NCI-H1417 treated with DMSO at 0.1 percent for 48 hours (cell line): ENCODE results near the gene TOMM6.

Source experiments
- DNase-seq: peaks from one replicate; lab custom pipeline; 2025; lab: John Stamatoyannopoulos, UW

Gene TOMM6

DNA sequence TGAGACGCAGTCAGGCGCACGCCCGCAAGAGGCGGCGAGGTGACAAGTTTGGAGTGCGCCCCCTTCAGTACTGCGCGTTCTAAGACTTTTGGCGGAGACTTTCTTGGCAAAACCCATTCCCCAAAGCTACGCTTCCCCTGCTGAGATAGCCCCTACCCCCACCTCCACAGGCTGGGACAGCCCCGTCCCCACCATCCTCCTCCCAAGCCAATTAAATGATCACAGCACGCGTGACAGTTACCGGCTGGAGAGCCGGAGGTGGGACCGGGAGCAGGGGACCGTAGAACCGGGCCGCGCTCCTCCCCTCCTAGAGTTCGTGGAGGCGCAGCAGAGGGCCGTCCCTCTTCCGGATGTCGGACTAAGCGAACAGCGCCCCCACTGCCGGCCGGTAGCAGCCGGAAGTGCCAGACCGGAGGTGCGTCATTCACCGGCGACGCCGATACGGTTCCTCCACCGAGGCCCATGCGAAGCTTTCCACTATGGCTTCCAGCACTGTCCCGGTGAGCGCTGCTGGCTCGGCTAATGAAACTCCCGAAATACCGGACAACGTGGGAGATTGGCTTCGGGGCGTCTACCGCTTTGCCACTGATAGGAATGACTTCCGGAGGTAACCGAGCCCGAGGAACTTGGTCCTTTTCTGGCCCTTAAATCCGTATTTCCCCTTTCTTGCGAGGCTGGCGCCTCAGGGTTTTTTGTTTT, at the start of gene TOMM6:
TSS of gene TOMM6 (plus strand) at position 476 of the 699 bp plus-strand sequence. CDS start at position 480, 4 bp downstream.
- DNase-seq = peak; percentile 24

DNA sequence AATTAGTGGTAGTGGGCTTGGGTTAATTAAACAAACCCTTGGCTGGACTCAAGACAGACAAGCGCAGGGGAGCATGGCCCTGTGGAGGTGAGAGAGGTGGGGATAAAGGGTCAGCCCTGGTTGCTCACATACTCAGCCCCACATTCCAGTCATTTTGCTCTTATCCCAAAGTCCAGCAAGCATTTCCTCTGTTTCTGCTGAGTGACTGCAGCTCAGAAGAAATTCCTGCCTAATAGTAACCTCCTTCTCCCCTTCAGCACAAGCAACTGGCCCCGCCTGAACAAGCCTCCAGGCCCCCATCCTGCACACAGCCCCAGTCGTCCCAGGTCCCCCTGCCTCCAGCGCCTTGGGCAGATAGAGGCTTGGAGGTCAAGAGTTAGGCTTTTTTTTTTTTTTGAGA, 48.5 kb upstream of the TOMM6 start:
- no peak for DNase-seq

DNA sequence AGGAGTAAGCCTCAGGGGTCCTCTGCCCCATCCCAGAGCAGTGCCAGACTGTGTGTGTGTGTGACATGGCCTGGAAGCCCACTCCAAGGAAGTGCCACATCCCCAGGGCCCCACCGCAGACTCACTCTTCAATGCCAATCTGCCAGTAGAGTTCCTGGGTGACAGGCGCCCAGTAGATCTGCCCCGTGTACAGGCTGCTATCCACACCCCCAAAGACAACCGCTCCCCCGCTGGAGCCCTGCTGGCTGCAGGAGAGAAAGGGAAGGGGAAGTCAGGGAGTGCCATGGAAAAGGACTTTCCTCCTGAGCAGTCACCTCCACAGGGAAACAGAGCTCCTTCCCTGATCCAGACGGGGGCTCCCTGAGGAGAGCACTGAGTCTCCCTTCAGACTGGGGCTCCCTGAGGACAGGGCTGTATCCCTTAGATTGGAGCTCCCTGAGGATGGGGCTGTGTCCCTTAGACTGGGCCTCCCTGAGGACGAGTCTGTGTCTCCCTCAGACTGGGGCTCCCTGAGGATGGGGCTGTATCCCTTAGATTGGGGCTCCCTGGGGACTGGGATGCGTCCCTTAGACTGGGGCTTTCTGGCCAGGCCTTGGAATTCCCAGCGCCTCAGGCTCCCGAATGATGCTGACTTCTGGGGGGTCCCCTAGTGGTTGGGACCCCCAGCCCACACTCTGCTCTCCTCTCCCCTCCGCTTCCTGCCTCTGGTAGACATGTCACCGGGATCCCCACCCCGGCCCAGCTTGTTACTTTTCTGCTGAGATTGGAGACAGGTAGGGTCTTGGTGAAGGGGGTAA, 46.9 kb upstream of the TOMM6 start:
- no peak for DNase-seq

DNA sequence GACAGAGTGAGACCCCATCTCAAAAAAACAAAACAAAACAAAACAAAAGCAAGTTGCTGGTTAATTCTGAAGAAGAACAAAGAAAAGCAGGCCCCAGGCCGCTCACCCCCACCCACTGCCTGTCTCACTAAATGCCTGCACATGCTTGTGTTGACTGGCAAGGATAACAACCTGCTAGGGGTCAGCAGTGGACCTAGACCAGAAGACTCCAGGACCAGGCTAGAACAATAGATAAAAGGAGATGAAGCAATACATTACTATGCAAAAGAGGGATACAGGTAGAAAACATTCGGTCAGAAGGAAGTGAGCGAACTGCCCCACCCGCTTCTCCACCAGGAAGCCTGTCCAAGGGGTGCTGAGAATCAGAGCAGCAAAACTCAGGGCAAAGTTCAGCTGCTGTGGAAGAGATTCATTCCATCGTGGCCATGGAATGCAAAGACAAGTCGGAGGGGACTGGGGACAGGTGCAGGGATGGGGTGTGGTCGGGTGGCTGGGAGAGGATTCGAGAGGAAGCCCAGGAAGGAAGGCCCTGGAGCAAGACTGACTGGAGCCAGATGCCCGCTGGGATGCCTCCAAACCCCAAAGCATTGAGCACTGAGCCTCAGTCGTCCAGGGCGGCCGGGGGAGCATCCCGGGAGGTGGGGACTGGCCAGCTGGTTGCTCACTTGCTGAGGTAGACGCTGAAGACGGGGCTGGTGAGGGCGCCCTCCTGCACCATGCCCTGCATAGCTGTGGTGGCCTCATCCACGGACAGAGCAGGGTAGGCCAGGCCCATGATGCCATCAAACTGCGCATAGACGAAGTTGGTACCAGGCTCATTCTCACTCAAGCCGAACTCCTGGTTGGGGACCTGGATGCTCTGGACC, 45.6 kb upstream of the TOMM6 start:
- no peak for DNase-seq

DNA sequence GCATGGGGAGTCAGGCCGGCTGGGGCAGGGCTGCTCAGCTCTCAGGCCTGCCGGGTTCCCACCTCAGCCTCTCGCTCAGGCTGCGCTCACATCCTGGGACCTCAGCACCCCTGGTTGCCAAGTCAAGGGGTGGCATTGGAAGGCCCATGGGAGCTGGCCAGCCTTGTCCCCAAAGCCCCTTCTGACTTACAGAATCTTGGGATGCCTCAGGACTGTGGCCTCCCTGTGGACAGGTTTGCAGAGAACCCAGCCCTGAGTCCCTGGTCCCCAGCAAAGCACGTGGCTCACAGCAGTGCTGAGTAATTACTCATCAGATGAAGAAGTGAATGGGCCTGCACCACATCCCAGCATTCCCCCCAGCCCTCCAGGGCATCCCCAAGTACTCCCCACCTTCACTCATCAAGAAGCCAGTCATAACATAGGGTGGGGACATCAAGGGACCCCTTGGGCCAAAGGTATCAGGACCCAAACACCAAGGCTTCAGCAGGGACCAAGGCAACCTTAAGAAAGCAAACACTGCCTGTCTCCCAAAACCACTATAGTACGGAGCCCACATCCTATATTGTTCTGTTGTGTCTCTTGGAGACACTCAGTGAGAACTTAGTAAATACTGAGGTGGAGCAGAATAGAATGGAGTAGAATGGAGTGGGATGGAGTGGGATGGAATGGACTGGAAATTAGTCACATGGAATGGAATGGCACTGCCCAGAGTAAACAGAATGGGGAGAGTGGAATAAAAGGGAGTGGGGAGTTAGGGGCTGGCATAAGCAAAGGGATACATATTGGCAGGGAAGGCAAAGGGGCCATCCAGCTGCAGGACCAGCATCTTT, 43.9 kb upstream of the TOMM6 start:
- no peak for DNase-seq

DNA sequence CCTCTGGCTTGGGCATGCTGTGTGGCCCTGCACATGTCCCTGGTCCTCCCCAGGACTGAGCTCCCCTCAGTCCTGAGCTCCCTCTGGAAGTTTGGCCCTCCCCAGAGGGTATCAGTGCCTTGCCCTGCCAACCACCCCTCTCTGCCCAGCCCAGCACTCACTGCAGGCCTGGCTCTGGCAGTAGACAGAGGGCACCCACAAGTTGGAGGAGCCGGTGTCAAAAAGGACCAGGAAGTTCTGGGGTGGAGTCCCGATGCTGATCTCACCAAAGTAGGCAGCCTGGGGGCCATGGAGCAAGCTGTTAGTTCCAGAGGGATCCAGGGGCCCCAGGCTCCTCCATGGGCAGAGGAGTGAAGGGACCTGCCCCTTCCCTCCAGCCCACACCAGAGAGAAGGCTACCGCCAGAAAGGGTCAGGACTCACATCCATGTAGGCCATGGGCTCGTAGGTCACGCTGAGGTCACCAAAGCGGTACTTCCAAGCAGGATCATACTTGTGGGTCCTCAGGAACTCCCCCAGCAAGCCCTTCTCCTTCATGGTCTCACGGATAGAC, 43.2 kb upstream of the TOMM6 start:
- no peak for DNase-seq

DNA sequence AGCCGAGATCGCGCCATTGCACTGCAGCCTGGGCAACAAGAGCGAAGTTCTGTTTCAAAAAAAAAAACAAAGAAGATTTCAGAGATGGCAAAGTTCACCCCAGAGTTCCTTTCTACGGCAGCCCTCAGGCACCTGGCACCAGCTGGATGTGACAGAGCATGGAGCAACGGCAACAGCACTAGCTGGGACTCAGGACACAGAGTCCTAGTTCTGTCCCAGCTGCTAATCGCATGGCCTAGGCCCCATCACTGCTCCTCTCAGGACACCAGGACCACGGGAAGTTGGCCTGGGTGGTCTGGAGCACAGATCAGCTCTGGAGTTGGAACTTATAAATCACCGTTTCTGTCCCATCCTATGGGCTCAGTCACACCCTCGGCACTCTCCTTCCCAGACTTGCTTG, 41.4 kb upstream of the TOMM6 start:
- no peak for DNase-seq

DNA sequence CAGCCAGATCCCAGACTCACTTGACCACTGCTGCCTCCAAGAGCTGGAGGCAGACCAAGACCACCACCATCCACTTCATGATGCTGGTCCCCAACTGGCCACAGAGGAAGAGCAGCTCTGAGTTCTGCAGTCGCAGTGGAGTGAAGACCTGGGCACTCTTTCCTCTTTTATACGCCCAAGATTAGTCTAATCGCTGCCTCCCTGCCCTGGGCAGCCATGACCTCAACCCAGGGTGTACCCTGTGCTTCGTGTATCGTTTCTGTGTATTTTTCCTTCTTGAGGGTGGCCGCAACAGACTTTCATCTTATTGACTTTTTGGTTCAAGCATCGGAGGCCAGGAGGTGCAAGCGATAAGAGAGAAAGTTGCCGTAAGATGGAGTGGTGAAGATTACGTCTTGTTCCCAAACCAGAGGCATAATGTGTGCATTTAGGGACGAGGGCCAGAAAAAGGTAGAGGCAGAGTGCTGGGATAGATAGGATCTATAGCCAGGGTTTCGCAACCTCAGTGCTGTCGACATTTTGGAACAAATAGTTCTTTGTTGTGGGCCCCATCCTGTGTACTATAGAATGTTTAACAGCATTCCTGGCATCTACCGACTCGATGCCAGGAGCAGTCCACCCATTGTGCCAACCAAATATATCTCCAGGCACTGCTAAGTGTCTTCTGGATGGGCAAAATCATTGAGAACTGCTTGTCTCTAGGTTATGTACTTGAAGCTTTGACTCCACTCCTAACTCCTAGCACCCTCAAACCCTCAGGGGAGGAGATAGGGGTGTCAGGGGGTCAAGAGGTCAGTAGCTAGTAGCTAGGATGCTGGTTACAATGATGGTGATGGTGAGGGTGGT, 40.0 kb upstream of the TOMM6 start, which contains the start of gene PGC:
TSS of gene PGC (minus strand) at position 142 of the 846 bp plus-strand sequence. CDS start at position 79, 63 bp downstream.
- no peak for DNase-seq

DNA sequence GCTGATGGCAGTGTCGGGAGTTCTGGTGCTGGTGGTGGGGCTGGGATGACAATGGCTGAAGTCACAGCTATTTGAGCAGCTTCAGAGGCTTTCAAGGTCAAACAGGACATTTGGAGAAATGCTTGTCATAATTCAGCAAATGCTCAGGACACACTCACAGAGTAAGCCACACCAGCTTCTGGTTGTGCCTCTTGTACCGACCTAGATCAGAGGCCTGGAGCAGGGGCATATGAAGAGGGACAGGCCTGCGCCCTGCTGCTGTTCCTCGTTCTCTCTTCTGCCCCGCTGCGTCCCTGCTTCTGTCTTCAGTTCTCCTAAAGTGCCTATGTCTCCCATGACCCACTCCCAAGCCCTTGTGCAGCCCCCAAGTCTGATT, 39.4 kb upstream of the TOMM6 start:
- DNase-seq = no peak

DNA sequence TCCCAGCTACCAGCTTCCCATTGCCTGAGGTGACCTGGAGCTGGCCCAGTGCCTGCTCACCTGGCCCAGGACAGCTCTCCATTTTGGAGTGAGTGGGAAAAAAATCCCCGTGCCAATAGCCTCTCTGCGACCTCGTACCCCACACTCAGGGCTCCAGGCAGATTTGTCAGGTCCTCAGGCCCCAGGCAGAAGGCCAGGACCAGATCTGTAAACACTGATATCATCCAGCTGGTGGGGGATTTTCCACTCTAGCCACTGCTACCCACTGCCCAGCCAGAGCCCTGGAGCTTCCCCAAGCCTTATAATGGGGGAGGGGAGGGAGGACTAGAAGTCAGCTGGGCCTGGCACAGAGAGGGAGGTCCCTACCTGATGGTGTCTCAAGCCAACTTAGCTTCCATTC, 39.0 kb upstream of the TOMM6 start:
- no peak for DNase-seq

DNA sequence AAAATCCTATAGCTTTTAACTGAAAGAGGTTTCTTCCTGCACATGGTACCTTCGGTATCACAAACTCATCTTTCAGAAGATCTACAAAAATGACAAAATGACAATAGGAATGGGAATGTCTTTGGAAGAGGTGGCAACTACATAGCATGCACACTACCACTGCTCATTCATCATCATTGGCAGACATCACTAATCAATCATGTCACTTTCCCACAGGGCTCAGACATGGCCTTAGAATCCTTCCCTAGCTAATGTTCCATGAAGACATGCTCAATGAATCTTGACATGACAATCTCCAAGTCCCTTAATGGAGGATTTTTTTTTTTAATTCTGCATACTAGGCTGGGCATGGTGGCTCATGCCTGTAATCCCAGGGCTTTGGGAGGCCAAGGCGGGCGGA, 37.1 kb upstream of the TOMM6 start:
- DNase-seq = no peak

DNA sequence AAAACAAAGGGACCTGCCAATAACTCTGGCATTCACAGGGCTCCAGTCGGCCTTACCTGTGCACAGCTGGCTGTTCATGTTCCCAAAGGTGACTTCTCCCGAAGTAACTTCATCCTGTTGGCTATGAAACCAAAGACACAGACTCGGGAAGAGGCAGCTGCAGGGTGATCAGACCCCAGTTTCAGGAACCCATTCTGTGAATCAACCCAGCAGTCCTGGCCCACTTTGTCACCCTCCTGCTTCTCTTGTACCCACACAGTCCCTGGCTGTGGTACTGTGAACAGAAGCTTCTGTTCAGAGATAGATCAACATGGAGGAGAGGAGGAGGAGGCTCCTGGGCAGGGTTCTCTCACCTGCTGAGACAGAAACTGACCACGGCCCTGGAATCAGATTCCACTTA, 31.6 kb upstream of the TOMM6 start:
- DNase-seq = no peak

DNA sequence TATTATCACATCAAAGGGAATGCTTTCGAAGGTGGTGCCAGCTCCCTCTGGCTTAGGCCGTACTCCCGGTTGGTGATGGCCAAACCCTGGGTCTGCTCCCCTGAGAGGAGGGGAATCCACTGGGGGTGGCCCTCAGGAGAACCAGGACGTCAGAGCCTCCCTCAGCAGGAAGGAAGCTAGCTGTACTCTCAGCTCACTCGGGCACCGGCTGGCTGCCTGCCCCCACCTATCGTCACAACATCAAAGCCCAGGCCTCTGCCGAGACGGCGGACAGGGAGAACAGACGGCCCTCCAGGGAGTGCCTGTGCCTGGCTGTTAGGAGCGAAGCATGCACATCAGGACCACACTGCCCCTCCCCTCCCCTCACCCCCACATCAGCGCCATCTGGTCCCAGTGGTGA, 31.1 kb upstream of the TOMM6 start:
- no peak for DNase-seq

DNA sequence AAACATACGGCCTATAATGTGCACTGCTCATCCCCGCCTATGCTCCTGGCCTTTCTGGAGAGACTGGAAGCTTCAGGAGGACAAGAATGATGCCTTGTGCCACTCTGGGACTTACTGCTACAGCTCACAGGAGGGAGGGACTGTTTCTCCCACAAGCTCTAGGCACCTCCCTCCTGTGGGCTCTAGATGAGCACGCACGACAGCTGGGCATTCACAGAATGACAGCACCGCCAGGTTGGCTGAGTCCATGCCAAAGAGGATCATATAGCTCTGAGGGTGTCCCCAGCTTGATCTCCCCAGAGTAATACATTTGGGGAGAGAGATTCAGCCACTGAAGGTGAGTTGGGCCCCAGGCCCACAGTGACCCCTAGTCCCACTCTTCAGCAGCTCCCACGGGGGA, 30.2 kb upstream of the TOMM6 start:
- no peak for DNase-seq

DNA sequence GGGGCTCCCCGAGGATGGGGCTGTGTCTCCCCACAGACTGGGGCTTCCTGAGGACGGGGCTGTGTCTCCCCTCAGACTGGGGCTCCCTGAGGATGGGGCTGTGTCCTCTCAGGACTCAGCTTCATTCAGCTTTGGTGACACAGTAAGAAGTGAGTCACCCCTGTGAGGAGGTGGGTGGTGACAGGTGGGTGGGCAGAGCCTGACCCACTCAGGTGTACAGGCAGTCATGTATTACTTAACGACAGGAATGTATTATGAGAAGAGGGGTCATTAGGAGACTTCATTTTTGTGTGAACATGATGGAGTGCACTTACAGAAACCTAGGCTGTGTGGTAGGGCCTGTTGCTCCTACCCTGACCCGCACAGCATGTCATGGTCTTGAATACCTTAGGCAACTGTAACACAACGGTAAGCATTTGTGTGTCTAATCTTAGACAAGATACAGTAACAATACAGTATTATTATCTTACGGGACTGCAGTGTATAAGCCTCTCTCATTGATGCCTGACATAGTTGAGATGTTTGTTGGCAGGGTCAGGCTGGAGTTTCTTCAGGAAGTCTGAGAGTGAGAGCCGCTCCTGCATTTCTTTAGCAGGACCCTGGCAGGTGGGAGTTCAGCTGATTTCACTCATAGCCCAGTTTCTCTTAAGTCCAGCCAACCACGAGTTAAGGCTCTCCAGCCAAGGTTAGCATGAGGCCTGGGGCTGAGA, 29.4 kb upstream of the TOMM6 start:
- no peak for DNase-seq

DNA sequence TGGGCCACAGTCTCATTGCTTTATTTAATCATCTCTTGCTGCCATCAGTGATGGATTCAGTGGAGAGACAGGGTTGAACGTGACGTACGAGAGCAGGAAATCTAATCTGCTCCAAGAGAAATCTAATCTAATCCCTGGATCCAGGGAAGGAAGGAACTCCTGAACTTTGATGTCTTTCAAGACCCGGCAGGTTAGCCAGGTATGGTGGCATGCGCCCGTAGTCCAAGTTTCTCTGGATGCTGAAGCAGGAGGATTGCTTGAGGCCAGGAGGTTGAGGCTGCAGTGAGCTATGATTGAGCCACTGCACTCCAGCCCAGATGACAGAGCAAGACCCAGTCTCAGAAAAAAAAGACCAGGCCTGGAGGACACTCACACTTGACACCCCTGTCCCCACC, 28.9 kb upstream of the TOMM6 start:
- DNase-seq = no peak

DNA sequence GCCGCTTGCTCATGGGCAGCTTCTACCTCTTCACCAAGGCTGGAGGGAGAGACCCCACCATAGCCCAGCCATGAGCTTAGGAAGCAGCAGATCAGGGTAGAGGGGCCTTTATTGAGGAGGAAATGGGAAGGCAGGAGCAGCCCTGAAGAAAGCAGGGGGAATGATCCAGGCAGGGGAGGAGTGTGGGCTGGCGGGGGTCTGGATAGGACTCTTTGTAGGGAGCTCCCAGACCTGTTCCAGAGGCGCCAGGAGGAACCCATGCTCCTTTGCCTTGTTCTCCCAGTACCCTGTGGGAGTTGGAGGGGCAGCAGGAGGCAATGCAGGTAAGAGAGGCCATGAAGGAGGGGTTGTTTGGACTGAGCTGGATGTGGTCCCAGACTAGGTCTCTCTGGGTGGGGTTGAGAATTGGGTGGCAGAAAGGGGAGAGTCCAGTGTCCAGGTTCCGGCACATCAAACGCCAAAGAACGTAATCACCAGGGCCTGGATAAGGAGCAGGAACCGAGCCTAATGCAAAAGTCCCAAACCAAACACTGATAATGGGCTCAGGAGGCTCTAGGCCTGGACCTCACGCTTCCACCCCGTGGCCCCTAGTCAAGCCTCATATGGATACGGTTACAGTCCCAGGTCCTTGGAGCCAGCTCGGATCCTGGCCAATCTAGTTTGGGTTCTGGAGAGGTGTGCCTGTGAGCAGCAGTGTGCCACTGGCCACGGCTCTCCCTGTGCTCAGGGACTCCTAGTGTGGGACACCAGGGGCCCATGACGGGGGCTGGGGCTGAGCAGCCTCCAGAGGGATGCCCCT, 28.2 kb upstream of the TOMM6 start:
- no peak for DNase-seq

DNA sequence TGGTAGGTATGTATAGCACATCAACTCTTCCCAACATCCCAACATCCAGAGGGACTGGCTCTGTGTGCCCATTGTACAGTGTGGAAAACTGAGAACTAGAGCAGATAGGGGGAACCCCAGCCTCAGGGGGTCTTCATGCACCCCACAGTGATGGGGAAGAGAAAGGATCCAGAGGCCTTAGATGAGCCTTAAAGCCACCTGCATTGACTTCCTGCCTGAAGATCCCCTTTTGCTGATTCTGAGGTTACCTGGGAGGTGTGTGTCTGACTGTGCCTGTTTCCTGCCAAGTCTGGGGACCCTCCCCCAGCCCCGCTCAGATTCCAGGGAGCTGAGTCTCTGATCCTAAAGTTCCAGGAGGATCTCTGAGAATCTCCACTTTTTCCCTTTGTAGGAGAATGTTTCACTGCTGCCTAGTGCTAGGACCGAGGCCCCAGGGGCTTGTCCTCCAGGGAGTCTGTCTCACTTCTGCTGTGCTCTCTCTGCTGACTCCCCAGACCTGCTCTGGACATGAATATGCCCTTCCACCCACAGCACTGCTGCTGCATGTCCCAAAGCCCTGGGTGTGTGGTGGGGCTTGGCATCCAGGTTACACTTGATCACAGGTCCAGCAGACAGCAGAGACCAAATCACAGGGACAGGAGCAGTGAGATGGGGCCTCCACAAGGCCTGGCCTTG, 27.5 kb upstream of the TOMM6 start:
- DNase-seq = no peak
